Mesenchymal stem cell (in vitro differentiated cells and primary cell): ENCODE data around the gene LRRC34.

ENCODE experiments used
- DNase-seq: peaks from one replicate; pipeline ENCODE4 v3.0.0-alpha.2; 2013
- H2AFZ ChIP-seq: one replicate; pipeline ENCODE4 v1.6.1; 2013; ENCODE audit warnings: low read depth, mild to moderate bottlenecking, control low read depth, inconsistent platforms, low read length, moderate library complexity
- H2AK5ac ChIP-seq: 2 replicates; pipeline ENCODE4 v1.6.1; 2013; ENCODE audit warnings: low read length, moderate library complexity, mild to moderate bottlenecking, inconsistent platforms; ENCODE audit not compliant: severe bottlenecking
- H2BK120ac ChIP-seq: one replicate; pipeline ENCODE4 v1.6.1; 2013; ENCODE audit warnings: low read depth, mild to moderate bottlenecking, inconsistent platforms, low read length, moderate library complexity
- H2BK12ac ChIP-seq, 2 experiments: one replicate each; pipeline ENCODE4 v1.6.1; 2013; ENCODE audit warnings: inconsistent platforms in 2 of 2, low read length in 2 of 2, mild to moderate bottlenecking in 2 of 2, moderate library complexity in 2 of 2, control low read depth in 1 of 2
- H2BK15ac ChIP-seq: one replicate; pipeline ENCODE4 v1.6.1; 2013; ENCODE audit warnings: mild to moderate bottlenecking, low read depth, inconsistent platforms; ENCODE audit not compliant: poor library complexity, severe bottlenecking
- H2BK5ac ChIP-seq: 2 replicates; pipeline ENCODE4 v1.6.1; 2013; ENCODE audit warnings: low read depth, mild to moderate bottlenecking, low read length, control low read depth, inconsistent platforms; ENCODE audit not compliant: poor library complexity, severe bottlenecking
- H3K14ac ChIP-seq, 2 experiments: one replicate each; pipeline ENCODE4 v1.6.1; 2013; ENCODE audit warnings: inconsistent platforms in 2 of 2, low read length in 2 of 2, control low read depth in 1 of 2, mild to moderate bottlenecking in 1 of 2, moderate library complexity in 1 of 2
- H3K18ac ChIP-seq, 2 experiments: one replicate each; pipeline ENCODE4 v1.6.1; 2013; ENCODE audit warnings: inconsistent platforms in 2 of 2, low read length in 2 of 2, control low read depth in 1 of 2, low read depth in 1 of 2, mild to moderate bottlenecking in 1 of 2
- H3K23ac ChIP-seq, 2 experiments: one replicate each; pipeline ENCODE4 v1.6.1; 2013; ENCODE audit warnings: inconsistent platforms in 2 of 2, low read length in 2 of 2, mild to moderate bottlenecking in 2 of 2, moderate library complexity in 2 of 2, control low read depth in 1 of 2
- H3K27ac ChIP-seq: 2 replicates; pipeline ENCODE4 v1.5.1; 2013; ENCODE audit warnings: mild to moderate bottlenecking, moderate library complexity, low read length, control low read depth, inconsistent platforms; ENCODE audit not compliant: poor library complexity, severe bottlenecking
- H3K27me3 ChIP-seq, 2 experiments: 2 replicates each; pipeline versions ENCODE4 v1.6.1 to v1.7.0; 2013; ENCODE audit warnings: low read length in 2 of 2, mild to moderate bottlenecking in 2 of 2, moderate library complexity in 2 of 2, control low read depth in 1 of 2, inconsistent platforms in 1 of 2; ENCODE audit not compliant: control insufficient read depth in 1 of 2, insufficient read depth in 1 of 2
- H3K36me3 ChIP-seq, 2 experiments: 2 replicates each; pipeline versions ENCODE4 v1.6.1 to v1.7.0; 2013; ENCODE audit warnings: low read length in 2 of 2, control low read depth in 1 of 2, inconsistent platforms in 1 of 2, low read depth in 1 of 2, mild to moderate bottlenecking in 1 of 2; ENCODE audit not compliant: insufficient read depth in 2 of 2, control insufficient read depth in 1 of 2
- H3K4ac ChIP-seq, 2 experiments: one replicate each; pipeline ENCODE4 v1.6.1; 2013; ENCODE audit warnings: inconsistent platforms in 2 of 2, low read length in 2 of 2, mild to moderate bottlenecking in 2 of 2, moderate library complexity in 2 of 2, control low read depth in 1 of 2, low read depth in 1 of 2
- H3K4me1 ChIP-seq: 2 replicates; pipeline ENCODE4 v1.6.1; 2013; ENCODE audit warnings: low read depth, low read length, control low read depth; ENCODE audit not compliant: control insufficient read depth, insufficient read depth
- H3K4me2 ChIP-seq: 2 replicates; pipeline ENCODE4 v1.6.1; 2013; ENCODE audit warnings: low read length, mild to moderate bottlenecking, inconsistent platforms; ENCODE audit not compliant: poor library complexity, severe bottlenecking
- H3K4me3 ChIP-seq, 2 experiments: 2 replicates each; pipeline versions ENCODE4 v1.5.1 to v1.7.0; 2013; ENCODE audit warnings: low read length in 2 of 2, mild to moderate bottlenecking in 2 of 2, control low read depth in 1 of 2, low read depth in 1 of 2; ENCODE audit not compliant: insufficient read depth in 1 of 2
- H3K79me1 ChIP-seq: replicated peaks from 2 replicates; pipeline ENCODE4 v1.6.1; 2013; ENCODE audit warnings: mild to moderate bottlenecking, control low read depth, low read length, inconsistent platforms; ENCODE audit not compliant: poor library complexity, severe bottlenecking
- H3K9ac ChIP-seq: 2 replicates; pipeline ENCODE4 v1.7.0; 2013; ENCODE audit warnings: mild to moderate bottlenecking, low read length, moderate library complexity
- H3K9me3 ChIP-seq: 2 replicates; pipeline ENCODE4 v1.7.0; 2013; ENCODE audit warnings: mild to moderate bottlenecking, low read length; ENCODE audit not compliant: control insufficient read depth
- H4K8ac ChIP-seq: one replicate; pipeline ENCODE4 v1.6.1; 2013; ENCODE audit warnings: inconsistent platforms, mild to moderate bottlenecking, low read length, moderate library complexity
- H4K91ac ChIP-seq: one replicate; pipeline ENCODE4 v1.6.1; 2013; ENCODE audit warnings: mild to moderate bottlenecking, low read length, inconsistent platforms
- WGBS: methylation state at CpG from one replicate; pipeline ENCODE4 v1.1.7; 2013; ENCODE audit warnings: mixed read lengths; 5-methylcytosine and 5-hydroxymethylcytosine counted together

The LRRC34 gene

DNA sequence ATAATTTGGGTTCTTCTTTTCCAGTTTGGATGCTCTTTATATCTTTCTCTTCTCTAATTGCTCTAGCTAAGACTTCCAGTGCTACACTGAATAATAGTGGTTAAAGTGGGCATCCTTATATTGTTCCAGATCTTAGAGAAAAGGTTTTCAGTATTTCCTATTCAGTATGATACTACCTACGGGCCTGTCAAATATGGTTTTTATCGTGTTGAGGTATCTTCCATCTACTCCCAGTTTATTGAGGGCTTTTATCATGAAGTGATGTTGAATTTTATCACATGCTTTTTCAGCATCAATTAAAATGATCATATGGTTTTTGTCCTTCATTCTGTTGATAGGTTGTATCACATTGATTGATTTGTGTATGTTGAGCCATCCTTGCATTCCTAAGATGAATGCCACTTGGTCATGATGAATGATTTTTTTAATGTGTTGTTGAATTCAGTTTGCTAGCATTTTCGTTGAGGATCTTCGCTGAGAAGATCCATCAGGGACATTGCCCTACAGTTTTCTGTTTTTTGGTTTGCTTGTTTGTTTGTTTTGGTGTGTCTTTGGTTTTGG lies 3.0 kb upstream of the LRRC34 start:
- Histone ChIP-seq H3K4me1 (peaks cover 11% of the 10 kb centered on the region), H3K14ac (no peak overlapping the region), H3K4me3 (no peak overlapping the region), H3K9me3 (peaks cover 7% of the 10 kb centered on the region), H3K4me2 (no peak overlapping the region), H2BK5ac (no peak overlapping the region), H3K18ac (no peak overlapping the region), H4K8ac (no peak overlapping the region), H3K79me1 (no peaks in the 10 kb centered on the region), H2AFZ (no peak overlapping the region), H2BK120ac (no peak overlapping the region), H3K23ac (no peak overlapping the region), H2BK12ac (no peak overlapping the region), H3K36me3 (peaks cover 0 to 3% of the 10 kb centered on the region in 2 experiments), H3K9ac (no peak overlapping the region), H2AK5ac (no peak overlapping the region), H3K4ac (no peak overlapping the region), H3K27me3 (no peaks in the 10 kb centered on the region), H2BK15ac (no peak overlapping the region), H3K27ac (no peak overlapping the region), H4K91ac (no peak overlapping the region)
- 78% methylated on average over 2 of the region's 4 CpGs for WGBS
- no peak for DNase-seq

DNA sequence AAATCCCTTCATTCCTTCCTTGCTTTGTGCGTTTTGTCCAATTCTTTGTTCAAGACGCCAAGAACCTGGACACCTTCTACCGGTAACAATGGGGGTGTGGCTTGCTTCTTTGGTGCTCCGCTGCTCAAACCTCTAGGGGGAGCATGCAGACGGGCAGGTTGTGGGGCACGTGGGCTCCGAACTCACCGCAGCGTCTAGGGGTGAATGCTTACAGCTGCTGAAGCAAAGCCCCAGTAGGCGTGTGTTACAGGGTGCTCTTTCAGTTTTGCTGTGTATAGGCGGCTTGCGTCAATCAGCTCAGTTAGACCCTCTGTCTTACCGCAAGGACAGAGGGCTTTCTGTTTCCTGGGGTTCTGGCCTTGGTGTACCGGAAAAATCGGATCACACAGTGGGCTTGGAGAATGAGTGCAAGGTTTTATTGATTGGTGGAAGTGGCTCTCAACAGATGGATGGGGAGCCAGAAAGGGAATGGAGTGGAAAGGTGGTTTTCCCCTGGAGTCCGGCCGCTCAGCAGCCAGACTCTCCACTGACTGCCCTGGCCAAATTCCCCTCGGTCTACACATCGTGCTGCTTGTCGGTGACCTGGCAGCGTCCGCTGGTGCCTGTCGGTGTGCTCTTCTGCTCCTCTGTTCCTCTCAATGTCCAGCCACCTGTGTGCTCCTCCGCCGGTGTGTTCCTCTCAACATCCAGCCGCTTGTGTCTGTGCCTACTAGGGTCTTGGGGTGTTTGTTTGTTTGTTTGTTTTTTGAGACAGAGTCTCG lies 1.2 kb upstream of the LRRC34 start:
- Histone ChIP-seq H2BK12ac (no peak overlapping the region), H3K18ac (no peak overlapping the region), H3K4me3 (peak overlapping the region in 1 of 2 experiments; percentile 77), H3K14ac (no peak overlapping the region), H3K36me3 (peaks cover 0 to 3% of the 10 kb centered on the region in 2 experiments), H3K4me2 (no peak overlapping the region), H4K91ac (no peak overlapping the region), H3K9ac (peak overlapping the region; percentile 88), H2AFZ (no peak overlapping the region), H3K9me3 (peaks cover 7% of the 10 kb centered on the region), H2AK5ac (no peak overlapping the region), H3K4ac (no peak overlapping the region), H2BK5ac (no peak overlapping the region), H2BK15ac (no peak overlapping the region), H3K27me3 (no peaks in the 10 kb centered on the region), H3K27ac (no peak overlapping the region), H2BK120ac (no peak overlapping the region), H3K79me1 (no peaks in the 10 kb centered on the region), H4K8ac (peak overlapping the region; percentile 27), H3K23ac (no peak overlapping the region), H3K4me1 (peaks cover 11% of the 10 kb centered on the region)
- WGBS: 76% methylated on average over 27 of the region's 27 CpGs
- DNase-seq: no peak

DNA sequence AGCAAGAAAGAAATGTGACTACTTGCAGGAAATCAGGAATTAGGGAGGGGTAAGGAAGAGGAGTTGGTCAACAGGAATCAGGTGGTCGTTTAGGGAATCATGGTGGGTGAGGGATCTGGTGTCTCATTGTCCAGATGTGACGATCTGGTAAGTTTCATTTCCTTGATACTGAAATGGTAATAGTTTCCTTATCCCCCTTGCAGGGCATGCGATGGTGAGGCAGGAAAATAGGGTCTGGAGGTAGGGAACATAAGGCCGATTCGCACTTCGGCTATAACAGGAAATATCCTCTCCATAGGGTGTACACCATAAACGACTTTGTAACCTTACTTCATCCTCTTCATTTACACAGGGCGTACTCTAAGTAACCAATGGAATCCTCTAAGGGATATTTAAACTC lies 574 bp upstream of the LRRC34 start:
- no peak overlapping the region for H4K91ac ChIP-seq
- no peak overlapping the region for H3K18ac ChIP-seq
- no peak overlapping the region for H2AK5ac ChIP-seq
- H2BK120ac ChIP-seq: no peak overlapping the region
- peaks cover 0 to 3% of the 10 kb centered on the region in 2 experiments for H3K36me3 ChIP-seq
- H3K9me3 ChIP-seq: peaks cover 7% of the 10 kb centered on the region
- no peak overlapping the region for H3K14ac ChIP-seq
- peaks cover 11% of the 10 kb centered on the region for H3K4me1 ChIP-seq
- peak overlapping the region in 1 of 2 experiments; percentile 77 for H3K4me3 ChIP-seq
- H3K23ac ChIP-seq: no peak overlapping the region
- peak overlapping the region; percentile 33 for H4K8ac ChIP-seq
- no peak overlapping the region for H2BK5ac ChIP-seq
- peak overlapping the region; percentile 98 for H2AFZ ChIP-seq
- 70% methylated on average over 7 of the region's 8 CpGs for WGBS
- no peaks in the 10 kb centered on the region for H3K79me1 ChIP-seq
- H3K4ac ChIP-seq: no peak overlapping the region
- DNase-seq: no peak
- no peak overlapping the region for H2BK12ac ChIP-seq
- peak overlapping the region; percentile 88 for H3K9ac ChIP-seq
- H2BK15ac ChIP-seq: no peak overlapping the region
- no peak overlapping the region for H3K27ac ChIP-seq
- no peaks in the 10 kb centered on the region for H3K27me3 ChIP-seq
- no peak overlapping the region for H3K4me2 ChIP-seq

DNA sequence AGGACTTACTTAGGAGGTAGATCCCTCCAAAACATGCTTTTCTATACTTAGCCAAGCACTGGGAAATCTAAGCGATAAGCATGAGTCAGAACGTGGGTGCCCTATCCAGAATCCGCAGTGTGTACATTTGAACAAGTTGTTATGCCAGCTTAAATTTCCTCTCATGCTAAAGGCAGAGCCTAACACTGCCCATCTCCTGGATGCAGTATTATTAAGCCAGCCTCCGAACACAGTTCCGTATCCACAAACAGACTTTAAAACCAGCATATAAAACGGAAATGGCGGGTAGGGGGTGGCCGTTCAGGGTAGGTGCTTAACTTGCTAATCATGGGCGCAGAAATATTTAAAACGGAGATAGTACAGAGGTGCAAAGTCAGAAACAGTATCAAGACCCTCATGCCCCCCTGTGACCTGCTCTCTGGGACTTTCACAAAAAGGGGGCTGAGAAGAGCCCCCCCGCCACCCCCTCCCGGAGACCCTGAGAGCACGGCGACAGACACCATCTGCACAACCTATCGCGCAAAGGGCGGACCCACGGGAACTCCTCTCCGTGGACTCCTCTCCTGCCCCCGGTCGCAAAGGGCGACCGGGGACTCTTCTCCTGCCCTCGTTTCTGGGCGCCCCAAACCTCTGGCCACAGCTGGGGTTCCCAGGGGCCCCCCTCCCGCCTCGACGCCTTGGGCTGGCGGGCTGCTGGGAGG lies 923 bp downstream of the LRRC34 start:
- Histone ChIP-seq H3K79me1 (no peaks in the 10 kb centered on the region), H3K23ac (peak overlapping the region in 1 of 2 experiments; percentile 66), H3K4me3 (peak overlapping the region; percentile 51 to 77), H3K27ac (no peak overlapping the region), H2BK15ac (peak overlapping the region; percentile 96), H3K4me1 (peaks cover 11% of the 10 kb centered on the region), H3K18ac (peak overlapping the region; percentile 97 to 100), H3K14ac (peak overlapping the region in 1 of 2 experiments; percentile 44), H3K4ac (peak overlapping the region; percentile 0 to 93), H4K91ac (peak overlapping the region; percentile 99), H3K9me3 (peaks cover 7% of the 10 kb centered on the region), H3K36me3 (peaks cover 3 to 4% of the 10 kb centered on the region in 2 experiments), H4K8ac (peak overlapping the region; percentile 100), H2BK5ac (no peak overlapping the region), H2AK5ac (no peak overlapping the region), H2BK12ac (peak overlapping the region in 1 of 2 experiments; percentile 51), H3K9ac (peak overlapping the region; percentile 88), H3K4me2 (peak overlapping the region; percentile 94), H2AFZ (peak overlapping the region; percentile 85), H3K27me3 (no peaks in the 10 kb centered on the region), H2BK120ac (no peak overlapping the region)
- DNase-seq: peak; percentile 74
- WGBS: 6% methylated on average over 26 of the region's 29 CpGs
